Measurements from ENCODE around the gene ASGR2. TPM values are rescaled to one million over a fixed set of nuclear protein-coding genes. Genes with fewer than 3 reads are reported as not detected.
"Not testable (repeated sequence)": the region's sequence is repeated elsewhere in the genome, so short reads cannot be mapped to it uniquely, and the experiment has no call there.

The ASGR2 gene
- total RNA-seq, 4 donors from 2014 or later, result 0.32 to 1.5 (median 0.42) TPM; not detected in 1

DNA sequence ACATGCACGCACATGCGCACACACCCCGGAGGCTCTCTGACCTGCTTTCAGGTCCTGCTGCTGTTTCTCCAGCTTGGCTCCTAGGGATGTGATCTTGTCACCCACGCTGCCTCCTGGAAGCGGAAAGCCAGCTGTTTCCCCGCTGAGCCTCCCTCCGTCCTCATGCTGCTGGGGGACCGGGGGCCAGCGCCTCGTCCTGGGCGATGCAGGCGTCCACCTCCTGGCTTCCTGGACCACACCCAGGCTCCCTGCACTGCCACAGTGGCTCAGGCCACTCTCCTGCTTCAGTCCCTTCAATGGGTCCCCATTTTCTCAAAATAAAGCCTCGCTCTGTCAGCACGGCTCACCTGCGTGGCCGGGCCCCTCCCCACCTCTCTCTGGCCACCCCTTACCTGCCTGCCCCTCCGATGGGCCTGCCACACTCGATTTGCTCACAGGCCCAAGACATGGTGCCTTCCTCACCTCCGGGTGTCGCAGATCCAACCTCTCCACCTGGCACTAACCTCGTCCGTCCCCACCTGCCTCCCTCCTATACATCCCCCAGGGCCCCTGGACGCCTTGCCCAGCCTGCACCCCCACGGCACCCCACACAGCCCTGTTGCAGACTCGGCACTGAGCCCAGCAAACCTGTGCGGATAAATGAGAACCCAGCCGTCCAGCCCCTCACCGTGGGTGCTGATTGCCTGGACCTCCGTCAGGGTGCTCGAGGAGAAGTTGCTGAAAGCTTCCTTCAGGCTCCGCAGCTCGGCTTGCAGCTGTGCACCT, 6.6 kb downstream of the ASGR2 start:
- TF ChIP-seq, protein P1, sequence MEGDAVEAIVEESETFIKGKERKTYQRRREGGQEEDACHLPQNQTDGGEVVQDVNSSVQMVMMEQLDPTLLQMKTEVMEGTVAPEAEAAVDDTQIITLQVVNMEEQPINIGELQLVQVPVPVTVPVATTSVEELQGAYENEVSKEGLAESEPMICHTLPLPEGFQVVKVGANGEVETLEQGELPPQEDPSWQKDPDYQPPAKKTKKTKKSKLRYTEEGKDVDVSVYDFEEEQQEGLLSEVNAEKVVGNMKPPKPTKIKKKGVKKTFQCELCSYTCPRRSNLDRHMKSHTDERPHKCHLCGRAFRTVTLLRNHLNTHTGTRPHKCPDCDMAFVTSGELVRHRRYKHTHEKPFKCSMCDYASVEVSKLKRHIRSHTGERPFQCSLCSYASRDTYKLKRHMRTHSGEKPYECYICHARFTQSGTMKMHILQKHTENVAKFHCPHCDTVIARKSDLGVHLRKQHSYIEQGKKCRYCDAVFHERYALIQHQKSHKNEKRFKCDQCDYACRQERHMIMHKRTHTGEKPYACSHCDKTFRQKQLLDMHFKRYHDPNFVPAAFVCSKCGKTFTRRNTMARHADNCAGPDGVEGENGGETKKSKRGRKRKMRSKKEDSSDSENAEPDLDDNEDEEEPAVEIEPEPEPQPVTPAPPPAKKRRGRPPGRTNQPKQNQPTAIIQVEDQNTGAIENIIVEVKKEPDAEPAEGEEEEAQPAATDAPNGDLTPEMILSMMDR (IDR thresholded peaks at IDR 0.05), result no peak
- TF ChIP-seq POLR2A (IDR thresholded peaks at IDR 0.05; ENCODE audit: low read depth) (no peak), EP300 (IDR thresholded peaks at IDR 0.05) (no peak), POLR2AphosphoS5 (IDR thresholded peaks at IDR 0.05) (no peak)
- intact Hi-C loops (cut with DNase I), result no loop called here
- WGBS, result 79% methylated on average over 31 of the region's 32 CpGs
- H3K4me1 ChIP-seq, result no peaks in the 10 kb centered on the region
- no peaks in the 10 kb centered on the region for H3K9me3 ChIP-seq
- H3K27ac ChIP-seq (replicated peaks in 1 of 4), result no peak overlapping the region
- no peak overlapping the region for H3K4me3 ChIP-seq
- peaks cover 0 to 56% (median 3%) of the 10 kb centered on the region in 4 donors for H3K27me3 ChIP-seq
- DNase-seq (ENCODE audit: extremely low spot score), result no peak
- no peaks in the 10 kb centered on the region for H3K36me3 ChIP-seq

- intact Hi-C loops (cut with DNase I), result no loop called here
- WGBS, result 62% methylated on average over 19 of the region's 20 CpGs
- Histone ChIP-seq H3K27ac (replicated peaks in 1 of 4) (no peak overlapping the region), H3K4me3 (no peak overlapping the region), H3K4me1 (no peaks in the 10 kb centered on the region), H3K36me3 (no peaks in the 10 kb centered on the region), H3K27me3 (peaks cover 0 to 56% (median under 1%) of the 10 kb centered on the region in 4 donors), H3K9me3 (no peaks in the 10 kb centered on the region)
- TF ChIP-seq, protein P1 (IDR thresholded peaks at IDR 0.05), result no peak
- TF ChIP-seq POLR2AphosphoS5 (IDR thresholded peaks at IDR 0.05) (no peak), EP300 (IDR thresholded peaks at IDR 0.05) (no peak), POLR2A (IDR thresholded peaks at IDR 0.05; ENCODE audit: low read depth) (no peak)
- DNase-seq (ENCODE audit: extremely low spot score), result no peak
Observed at GRCh38 chr17:7107012-7107754, 7.4 kb downstream of the ASGR2 start.

GRCh38 chr17:7102421-7102820, 12.2 kb downstream of the ASGR2 start:
- no peak for TF ChIP-seq POLR2A (IDR thresholded peaks at IDR 0.05; ENCODE audit: low read depth)
- no peak for TF ChIP-seq POLR2AphosphoS5 (IDR thresholded peaks at IDR 0.05)
- TF ChIP-seq, protein P1 (IDR thresholded peaks at IDR 0.05), result no peak
- no peak for TF ChIP-seq EP300 (IDR thresholded peaks at IDR 0.05)
- no peaks in the 10 kb centered on the region for H3K36me3 ChIP-seq
- no peak overlapping the region for H3K27ac ChIP-seq (replicated peaks in 1 of 4)
- peaks cover 0 to 35% (median 0%) of the 10 kb centered on the region in 4 donors for H3K27me3 ChIP-seq
- no peaks in the 10 kb centered on the region for H3K9me3 ChIP-seq
- WGBS, result 76% methylated on average over 6 of the region's 6 CpGs
- no peak for DNase-seq (ENCODE audit: extremely low spot score)
- no peaks in the 10 kb centered on the region for H3K4me1 ChIP-seq
- no peak overlapping the region for H3K4me3 ChIP-seq
- intact Hi-C loops (cut with DNase I), result no loop called here

DNA sequence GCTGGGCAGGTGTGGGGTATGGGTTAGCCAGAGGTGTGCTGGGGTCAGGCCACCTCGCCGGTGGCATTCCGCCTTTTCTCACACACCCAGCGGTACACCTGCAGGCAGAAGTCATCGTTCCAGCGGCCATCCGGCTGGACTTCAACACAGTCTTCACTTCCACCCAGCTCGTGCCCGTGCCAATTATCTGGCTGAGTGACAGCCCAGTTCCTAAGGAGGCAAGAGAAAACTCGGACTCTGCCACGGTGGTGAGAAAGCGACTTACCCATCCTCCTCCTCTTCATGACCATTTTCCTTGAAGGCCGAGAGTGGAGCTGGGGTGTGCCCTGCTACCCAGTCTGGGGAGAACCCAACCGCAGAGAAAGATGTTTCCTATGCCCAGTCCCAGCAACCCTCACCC, 13.1 kb downstream of the ASGR2 start:
- intact Hi-C loops (cut with DNase I), result no loop called here
- peaks cover 0 to 34% (median 0%) of the 10 kb centered on the region in 4 donors for H3K27me3 ChIP-seq
- no peak overlapping the region for H3K27ac ChIP-seq (replicated peaks in 1 of 4)
- H3K4me3 ChIP-seq, result no peak overlapping the region
- TF ChIP-seq EP300 (IDR thresholded peaks at IDR 0.05) (no peak), POLR2AphosphoS5 (IDR thresholded peaks at IDR 0.05) (no peak)
- TF ChIP-seq, protein P1 (IDR thresholded peaks at IDR 0.05), result no peak
- no peaks in the 10 kb centered on the region for H3K4me1 ChIP-seq
- no peaks in the 10 kb centered on the region for H3K36me3 ChIP-seq
- 90% methylated on average over 14 of the region's 14 CpGs for WGBS
- DNase-seq (ENCODE audit: extremely low spot score), result no peak
- H3K9me3 ChIP-seq, result no peaks in the 10 kb centered on the region

DNA sequence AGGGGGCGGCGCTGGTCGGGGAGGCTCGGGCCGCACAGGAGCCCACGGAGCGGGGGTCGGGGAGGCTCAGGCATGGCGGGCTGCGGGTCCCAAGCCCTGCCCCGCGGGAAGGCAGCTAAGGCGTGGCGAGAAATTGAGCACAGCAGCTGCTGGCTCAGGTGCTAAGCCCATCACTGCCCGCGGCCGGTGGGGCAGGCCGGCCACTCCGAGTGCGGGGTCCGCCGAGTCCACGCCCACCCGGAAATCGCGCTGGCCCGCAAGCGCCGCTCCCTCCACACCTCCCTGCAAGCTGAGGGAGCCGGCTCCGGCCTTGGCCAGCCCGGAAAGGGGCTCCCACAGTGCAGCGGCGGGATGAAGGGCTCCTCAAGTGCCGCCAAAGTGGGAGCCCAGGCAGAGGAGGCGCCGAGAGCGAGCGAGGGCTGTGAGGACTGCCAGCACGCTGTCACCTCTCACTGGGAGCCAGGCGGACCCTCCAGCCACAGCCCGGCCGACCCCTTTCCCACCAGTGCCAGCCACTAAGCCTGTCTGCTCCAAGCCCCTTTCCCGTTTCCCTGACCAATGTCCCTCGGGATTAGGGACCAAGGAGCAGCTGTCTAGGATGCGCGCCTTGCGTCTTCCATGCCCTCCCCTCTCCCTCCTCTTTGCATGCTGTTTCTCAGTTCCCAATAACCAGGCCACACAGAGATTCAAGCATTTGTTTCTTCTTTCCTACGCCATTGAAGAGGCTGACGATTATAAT, 13.8 kb downstream of the ASGR2 start:
- 82% methylated on average over 22 of the region's 50 CpGs for WGBS
- H3K27ac ChIP-seq (replicated peaks in 1 of 4); H3K4me1 ChIP-seq; DNase-seq (ENCODE audit: extremely low spot score); H3K9me3 ChIP-seq; H3K4me3 ChIP-seq; intact Hi-C loops (cut with DNase I); H3K36me3 ChIP-seq: not testable (repeated sequence)
- peaks cover 0 to 38% (median 0%) of the 10 kb centered on the region in 4 donors for H3K27me3 ChIP-seq

Measured in esophagus muscularis mucosa (tissue), 4 donors.